Mesenchymal stem cell (in vitro differentiated cells and primary cell): ENCODE results near the gene C18orf63.

ENCODE experiments used
- DNase-seq: peaks from one replicate; pipeline ENCODE4 v3.0.0-alpha.2; 2013
- H2AFZ ChIP-seq: one replicate; pipeline ENCODE4 v1.6.1; 2013; ENCODE audit warnings: low read depth, mild to moderate bottlenecking, control low read depth, inconsistent platforms, low read length, moderate library complexity
- H2AK5ac ChIP-seq: 2 replicates; pipeline ENCODE4 v1.6.1; 2013; ENCODE audit warnings: low read length, moderate library complexity, mild to moderate bottlenecking, inconsistent platforms; ENCODE audit not compliant: severe bottlenecking
- H2BK120ac ChIP-seq: one replicate; pipeline ENCODE4 v1.6.1; 2013; ENCODE audit warnings: low read depth, mild to moderate bottlenecking, inconsistent platforms, low read length, moderate library complexity
- H2BK12ac ChIP-seq, 2 experiments: one replicate each; pipeline ENCODE4 v1.6.1; 2013; ENCODE audit warnings: inconsistent platforms in 2 of 2, low read length in 2 of 2, mild to moderate bottlenecking in 2 of 2, moderate library complexity in 2 of 2, control low read depth in 1 of 2
- H2BK15ac ChIP-seq: one replicate; pipeline ENCODE4 v1.6.1; 2013; ENCODE audit warnings: mild to moderate bottlenecking, low read depth, inconsistent platforms; ENCODE audit not compliant: poor library complexity, severe bottlenecking
- H2BK5ac ChIP-seq: 2 replicates; pipeline ENCODE4 v1.6.1; 2013; ENCODE audit warnings: low read depth, mild to moderate bottlenecking, low read length, control low read depth, inconsistent platforms; ENCODE audit not compliant: poor library complexity, severe bottlenecking
- H3K14ac ChIP-seq, 2 experiments: one replicate each; pipeline ENCODE4 v1.6.1; 2013; ENCODE audit warnings: inconsistent platforms in 2 of 2, low read length in 2 of 2, control low read depth in 1 of 2, mild to moderate bottlenecking in 1 of 2, moderate library complexity in 1 of 2
- H3K18ac ChIP-seq, 2 experiments: one replicate each; pipeline ENCODE4 v1.6.1; 2013; ENCODE audit warnings: inconsistent platforms in 2 of 2, low read length in 2 of 2, control low read depth in 1 of 2, low read depth in 1 of 2, mild to moderate bottlenecking in 1 of 2
- H3K23ac ChIP-seq, 2 experiments: one replicate each; pipeline ENCODE4 v1.6.1; 2013; ENCODE audit warnings: inconsistent platforms in 2 of 2, low read length in 2 of 2, mild to moderate bottlenecking in 2 of 2, moderate library complexity in 2 of 2, control low read depth in 1 of 2
- H3K27ac ChIP-seq: 2 replicates; pipeline ENCODE4 v1.5.1; 2013; ENCODE audit warnings: mild to moderate bottlenecking, moderate library complexity, low read length, control low read depth, inconsistent platforms; ENCODE audit not compliant: poor library complexity, severe bottlenecking
- H3K27me3 ChIP-seq, 2 experiments: 2 replicates each; pipeline versions ENCODE4 v1.6.1 to v1.7.0; 2013; ENCODE audit warnings: low read length in 2 of 2, mild to moderate bottlenecking in 2 of 2, moderate library complexity in 2 of 2, control low read depth in 1 of 2, inconsistent platforms in 1 of 2; ENCODE audit not compliant: control insufficient read depth in 1 of 2, insufficient read depth in 1 of 2
- H3K36me3 ChIP-seq, 2 experiments: 2 replicates each; pipeline versions ENCODE4 v1.6.1 to v1.7.0; 2013; ENCODE audit warnings: low read length in 2 of 2, control low read depth in 1 of 2, inconsistent platforms in 1 of 2, low read depth in 1 of 2, mild to moderate bottlenecking in 1 of 2; ENCODE audit not compliant: insufficient read depth in 2 of 2, control insufficient read depth in 1 of 2
- H3K4ac ChIP-seq, 2 experiments: one replicate each; pipeline ENCODE4 v1.6.1; 2013; ENCODE audit warnings: inconsistent platforms in 2 of 2, low read length in 2 of 2, mild to moderate bottlenecking in 2 of 2, moderate library complexity in 2 of 2, control low read depth in 1 of 2, low read depth in 1 of 2
- H3K4me1 ChIP-seq: 2 replicates; pipeline ENCODE4 v1.6.1; 2013; ENCODE audit warnings: low read depth, low read length, control low read depth; ENCODE audit not compliant: control insufficient read depth, insufficient read depth
- H3K4me2 ChIP-seq: 2 replicates; pipeline ENCODE4 v1.6.1; 2013; ENCODE audit warnings: low read length, mild to moderate bottlenecking, inconsistent platforms; ENCODE audit not compliant: poor library complexity, severe bottlenecking
- H3K4me3 ChIP-seq, 2 experiments: 2 replicates each; pipeline versions ENCODE4 v1.5.1 to v1.7.0; 2013; ENCODE audit warnings: low read length in 2 of 2, mild to moderate bottlenecking in 2 of 2, control low read depth in 1 of 2, low read depth in 1 of 2; ENCODE audit not compliant: insufficient read depth in 1 of 2
- H3K79me1 ChIP-seq: replicated peaks from 2 replicates; pipeline ENCODE4 v1.6.1; 2013; ENCODE audit warnings: mild to moderate bottlenecking, control low read depth, low read length, inconsistent platforms; ENCODE audit not compliant: poor library complexity, severe bottlenecking
- H3K9ac ChIP-seq: 2 replicates; pipeline ENCODE4 v1.7.0; 2013; ENCODE audit warnings: mild to moderate bottlenecking, low read length, moderate library complexity
- H3K9me3 ChIP-seq: 2 replicates; pipeline ENCODE4 v1.7.0; 2013; ENCODE audit warnings: mild to moderate bottlenecking, low read length; ENCODE audit not compliant: control insufficient read depth
- H4K8ac ChIP-seq: one replicate; pipeline ENCODE4 v1.6.1; 2013; ENCODE audit warnings: inconsistent platforms, mild to moderate bottlenecking, low read length, moderate library complexity
- H4K91ac ChIP-seq: one replicate; pipeline ENCODE4 v1.6.1; 2013; ENCODE audit warnings: mild to moderate bottlenecking, low read length, inconsistent platforms
- WGBS: methylation state at CpG from one replicate; pipeline ENCODE4 v1.1.7; 2013; ENCODE audit warnings: mixed read lengths; 5-methylcytosine and 5-hydroxymethylcytosine counted together

Gene C18orf63

DNA sequence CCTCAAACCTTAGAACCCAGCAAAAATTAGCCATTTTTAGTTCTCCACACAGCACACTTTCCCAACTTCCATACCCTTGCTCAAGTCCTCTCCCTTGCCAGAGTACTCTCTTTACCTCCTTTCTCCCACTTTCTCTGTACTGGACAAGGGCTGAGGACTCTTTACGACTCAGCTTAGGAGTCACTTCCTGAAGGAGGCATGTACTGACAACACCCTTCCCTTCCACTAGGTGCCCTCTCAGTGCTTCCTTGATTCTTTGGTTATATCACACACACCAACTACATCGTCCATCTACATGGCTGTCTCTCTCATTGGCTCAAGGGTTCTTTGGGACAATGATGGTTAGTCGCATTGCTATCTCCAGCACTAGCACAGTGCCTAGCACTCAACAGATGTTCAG is 5.2 kb upstream of the C18orf63 start:
- no peak overlapping the region for H3K4me3 ChIP-seq
- no peak overlapping the region for H2AFZ ChIP-seq
- H4K91ac ChIP-seq = no peak overlapping the region
- H2BK120ac ChIP-seq = no peak overlapping the region
- H2BK15ac ChIP-seq = no peak overlapping the region
- no peak overlapping the region for H3K23ac ChIP-seq
- H3K4me2 ChIP-seq = no peak overlapping the region
- H3K27me3 ChIP-seq = no peaks in the 10 kb centered on the region
- no peak overlapping the region for H3K9ac ChIP-seq
- no peak overlapping the region for H2BK5ac ChIP-seq
- H2BK12ac ChIP-seq = no peak overlapping the region
- 49% methylated on average over 3 of the region's 3 CpGs for WGBS
- H3K36me3 ChIP-seq = no peaks in the 10 kb centered on the region
- H3K14ac ChIP-seq = no peak overlapping the region
- H3K4me1 ChIP-seq = no peaks in the 10 kb centered on the region
- no peak overlapping the region for H3K4ac ChIP-seq
- H3K18ac ChIP-seq = no peak overlapping the region
- H3K79me1 ChIP-seq = no peaks in the 10 kb centered on the region
- H4K8ac ChIP-seq = no peak overlapping the region
- H3K27ac ChIP-seq = no peak overlapping the region
- H3K9me3 ChIP-seq = no peaks in the 10 kb centered on the region
- peak; percentile 61 for DNase-seq
- H2AK5ac ChIP-seq = no peak overlapping the region

DNA sequence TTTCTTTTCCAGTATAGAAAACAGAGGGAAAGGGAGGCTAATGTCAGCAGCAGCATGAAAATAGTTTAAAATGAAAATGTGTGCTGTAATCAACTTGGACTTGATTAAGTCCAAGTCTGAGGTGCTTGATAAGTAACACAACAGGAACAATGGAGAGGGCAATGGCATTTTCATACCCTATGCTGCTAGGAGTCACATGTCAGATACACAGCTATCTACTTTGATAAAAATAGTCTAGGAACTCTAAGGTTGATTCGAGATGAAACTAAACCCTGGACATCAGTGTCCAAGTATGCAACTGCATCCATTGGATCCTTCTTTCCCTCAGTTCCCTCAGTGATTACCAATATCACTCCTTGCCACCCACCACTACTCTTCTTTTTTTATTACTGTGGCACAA is 4.6 kb upstream of the C18orf63 start:
- Histone ChIP-seq H3K23ac (no peak overlapping the region), H2AK5ac (no peak overlapping the region), H4K8ac (no peak overlapping the region), H2BK12ac (no peak overlapping the region), H3K4me2 (no peak overlapping the region), H2AFZ (no peak overlapping the region), H3K18ac (no peak overlapping the region), H3K4me1 (peaks cover 3% of the 10 kb centered on the region), H3K79me1 (no peaks in the 10 kb centered on the region), H3K4me3 (no peak overlapping the region), H4K91ac (no peak overlapping the region), H2BK5ac (no peak overlapping the region), H2BK15ac (no peak overlapping the region), H2BK120ac (no peak overlapping the region), H3K4ac (no peak overlapping the region), H3K9ac (no peak overlapping the region), H3K9me3 (no peaks in the 10 kb centered on the region), H3K36me3 (no peaks in the 10 kb centered on the region), H3K27me3 (no peaks in the 10 kb centered on the region), H3K27ac (no peak overlapping the region), H3K14ac (no peak overlapping the region)
- DNase-seq = no peak
- 95% methylated on average over 1 of the region's 1 CpG for WGBS

GRCh38 chr18:74314759-74315463 is 728 bp upstream of the C18orf63 start:
- no peaks in the 10 kb centered on the region for H3K79me1 ChIP-seq
- H3K27me3 ChIP-seq = no peaks in the 10 kb centered on the region
- H3K27ac ChIP-seq = no peak overlapping the region
- no peak overlapping the region for H2BK5ac ChIP-seq
- H4K8ac ChIP-seq = no peak overlapping the region
- peak overlapping the region in 1 of 2 experiments; percentile 42 for H3K18ac ChIP-seq
- no peak overlapping the region for H3K4me2 ChIP-seq
- H2AFZ ChIP-seq = no peak overlapping the region
- no peak overlapping the region for H4K91ac ChIP-seq
- H3K14ac ChIP-seq = no peak overlapping the region
- no peak overlapping the region for H3K9ac ChIP-seq
- no peak overlapping the region for H3K23ac ChIP-seq
- DNase-seq = no peak
- 92% methylated on average over 22 of the region's 22 CpGs for WGBS
- H2BK120ac ChIP-seq = no peak overlapping the region
- H2BK15ac ChIP-seq = no peak overlapping the region
- no peak overlapping the region for H3K4me3 ChIP-seq
- H3K4me1 ChIP-seq = peaks cover 6% of the 10 kb centered on the region
- H3K36me3 ChIP-seq = no peaks in the 10 kb centered on the region
- H2BK12ac ChIP-seq = no peak overlapping the region
- H2AK5ac ChIP-seq = peak overlapping the region; percentile 19
- H3K4ac ChIP-seq = no peak overlapping the region
- H3K9me3 ChIP-seq = no peaks in the 10 kb centered on the region

GRCh38 chr18:74316257-74317170 is 875 bp downstream of the C18orf63 start:
- no peaks in the 10 kb centered on the region for H3K79me1 ChIP-seq
- H2BK5ac ChIP-seq = peak overlapping the region; percentile 2
- H3K4ac ChIP-seq = no peak overlapping the region
- peak overlapping the region; percentile 48 for H3K9ac ChIP-seq
- H3K14ac ChIP-seq = no peak overlapping the region
- peak overlapping the region in 1 of 2 experiments; percentile 88 for H2BK12ac ChIP-seq
- no peak overlapping the region for H2AFZ ChIP-seq
- WGBS = 81% methylated on average over 28 of the region's 29 CpGs
- no peaks in the 10 kb centered on the region for H3K9me3 ChIP-seq
- peak overlapping the region in 1 of 2 experiments; percentile 69 for H3K23ac ChIP-seq
- H2BK15ac ChIP-seq = peak overlapping the region; percentile 37
- peaks cover 6% of the 10 kb centered on the region for H3K4me1 ChIP-seq
- peak overlapping the region; percentile 32 for H3K27ac ChIP-seq
- no peak overlapping the region for H4K91ac ChIP-seq
- H2AK5ac ChIP-seq = no peak overlapping the region
- no peak overlapping the region for H3K4me3 ChIP-seq
- no peak overlapping the region for H3K4me2 ChIP-seq
- H3K18ac ChIP-seq = peak overlapping the region in 1 of 2 experiments; percentile 34
- H3K36me3 ChIP-seq = no peaks in the 10 kb centered on the region
- peak; percentile 40 for DNase-seq
- H3K27me3 ChIP-seq = no peaks in the 10 kb centered on the region
- no peak overlapping the region for H2BK120ac ChIP-seq
- no peak overlapping the region for H4K8ac ChIP-seq
